HepG2 (cell line): ENCODE measurements around the gene ARHGAP22. TPM values are rescaled to one million over a fixed set of nuclear protein-coding genes. Genes with fewer than 3 reads are reported as not detected.

Source experiments
- ATAC-seq: fragments of 200-7000 bp; cut with Tn5 transposase; 3 replicates; pipeline ENCODE4 v1.9.1; 2020; ENCODE audit warnings: mild to moderate bottlenecking, moderate library complexity
- BruUV-seq: library from RNA; stranded (reverse); fragments of 400-500 nt; replicated peaks from 2 replicates; lab custom pipeline; 2021; lab: Mats Ljungman, UMichigan
- CTCF ChIA-PET: fragments of 300-600 bp; formaldehyde crosslinking; extraction: SDS; loops from one replicate; lab custom pipeline; 2021; ENCODE audit warnings: low total read pairs, inconsistent platforms, low intra/inter-chr PET ratio; lab: Yijun Ruan, JAX
- POLR2A ChIA-PET: fragments of 350-600 bp; sonication (Branson Sonifier 250); formaldehyde crosslinking; loops from one replicate; lab custom pipeline; 2020; ENCODE audit warnings: antibody characterized with exemption, inconsistent platforms; lab: Yijun Ruan, JAX
- DNase-seq: peaks from one replicate; pipeline ENCODE4 v3.0.0-alpha.2; 2015; ENCODE audit warnings: low spot score
- FAIRE-seq: peaks from 3 replicates; lab custom pipeline; 2011; peaks lifted over from hg19 to GRCh38; lab: Jason Lieb, UNC
- H2AFZ ChIP-seq: one replicate; pipeline ENCODE4 v1.6.1; 2011; ENCODE audit warnings: low read length, inconsistent platforms
- H3K27ac ChIP-seq: fragments of 300-600 bp; 3 replicates; pipeline ENCODE4 v1.8.0; 2011; ENCODE audit warnings: mixed run types, mild to moderate bottlenecking, mixed read lengths, low read length, inconsistent platforms; ENCODE audit not compliant: insufficient read depth; ENCODE audit errors: extremely low read length
- H3K27me3 ChIP-seq, 2 experiments: fragments of 200-600 bp in 1 of 2; 2 replicates in 1 of 2; 3 replicates in 1 of 2; pipeline versions ENCODE4 v1.6.0 to v1.8.0; 2011; ENCODE audit warnings: low read length in 2 of 2, mild to moderate bottlenecking in 2 of 2, moderate library complexity in 2 of 2, inconsistent platforms in 1 of 2; ENCODE audit not compliant: insufficient read depth in 2 of 2, control insufficient read depth in 1 of 2
- H3K36me3 ChIP-seq, 2 experiments: fragments of 200-600 bp in 1 of 2; replicated peaks in 1 of 2; 2 replicates in 1 of 2; 3 replicates in 1 of 2; pipeline versions ENCODE4 v1.5.1 to v1.8.0; 2011; ENCODE audit warnings: low read length in 2 of 2, inconsistent platforms in 1 of 2; ENCODE audit not compliant: insufficient read depth in 2 of 2, control insufficient read depth in 1 of 2
- H3K4me1 ChIP-seq: 2 replicates; pipeline ENCODE4 v1.5.1; 2012; ENCODE audit warnings: low read length, inconsistent platforms; ENCODE audit not compliant: insufficient read depth
- H3K4me2 ChIP-seq: 2 replicates; pipeline ENCODE4 v1.6.0; 2011; ENCODE audit warnings: low read depth, low read length, inconsistent platforms
- H3K4me3 ChIP-seq, 3 experiments: fragments of 200-600 bp in 1 of 3; sonication (generic), shearing (Covaris generic) in 1 of 3; replicated peaks in 1 of 3; 2 replicates each; pipeline ENCODE4 v1.5.1; 2011 to 2016; ENCODE audit warnings: low read length in 3 of 3, inconsistent platforms in 2 of 3, low read depth in 2 of 3, mild to moderate bottlenecking in 2 of 3, control low read depth in 1 of 3, mixed read lengths in 1 of 3; ENCODE audit not compliant: insufficient read depth in 1 of 3
- H3K79me2 ChIP-seq: one replicate; pipeline ENCODE4 v1.6.1; 2011; ENCODE audit warnings: low read length, inconsistent platforms; ENCODE audit not compliant: insufficient read depth
- H3K9ac ChIP-seq: 2 replicates; pipeline ENCODE4 v1.6.0; 2011; ENCODE audit warnings: mild to moderate bottlenecking, low read depth, low read length, inconsistent platforms; ENCODE audit not compliant: insufficient read depth
- H3K9me3 ChIP-seq: 2 replicates; pipeline ENCODE4 v1.5.1; 2012; ENCODE audit warnings: mild to moderate bottlenecking, low read length
- H4K20me1 ChIP-seq: 2 replicates; pipeline ENCODE4 v1.6.0; 2011; ENCODE audit warnings: inconsistent platforms, mild to moderate bottlenecking, low read length, moderate library complexity; ENCODE audit not compliant: insufficient read depth
- CCAR2 ChIP-seq: fragments of 200-400 bp; formaldehyde crosslinking; optimal IDR thresholded peaks from 2 replicates; pipeline ENCODE3; 2018; ENCODE audit warnings: low read depth, mild to moderate bottlenecking, low read length, moderate library complexity
- CHD4 ChIP-seq: fragments of 200-600 bp; sonication (generic); IDR thresholded peaks from 2 replicates; pipeline ENCODE4 v1.7.0; 2017; ENCODE audit warnings: mild to moderate bottlenecking, low read length, borderline replicate concordance
- MTA3 ChIP-seq: sonication (generic); formaldehyde crosslinking; IDR thresholded peaks from 2 replicates; pipeline ENCODE4 v1.4.0; 2020; ENCODE audit warnings: missing genetic modification reagents
- PAF1 ChIP-seq: IDR thresholded peaks from 2 replicates; pipeline ENCODE4 v1.6.1; 2016; ENCODE audit warnings: missing genetic modification reagents, missing compliant biosample characterization
- PLRG1 ChIP-seq: fragments of 450-650 bp; conservative IDR thresholded peaks from 2 replicates; pipeline ENCODE4 v1.6.1; 2016
- RXRA ChIP-seq: sonication (generic); formaldehyde crosslinking; IDR thresholded peaks from 2 replicates; pipeline ENCODE4 v1.5.1; 2020; ENCODE audit warnings: missing genetic modification reagents
- ZSCAN30 ChIP-seq: sonication (generic); formaldehyde crosslinking; IDR thresholded peaks from 2 replicates; pipeline ENCODE4 v1.5.0; 2020; ENCODE audit warnings: mild to moderate bottlenecking, missing genetic modification reagents
- WGBS: methylation state at CpG from one replicate; pipeline ENCODE4 v1.1.6; 2017; ENCODE audit warnings: low lambda C conversion rate; 5-methylcytosine and 5-hydroxymethylcytosine counted together
- in situ Hi-C: cut with HindIII; loops from 2 replicates; pipeline ENCODE4 v1.10.0; 2017; ENCODE audit warnings: low pct_unique_long_range_greater_than_20kb; ENCODE audit not compliant: extremely low pct_ligation_motif_present
- intact Hi-C: fragments of 100-400 bp; cut with micrococcal nuclease; formaldehyde crosslinking; loops from one replicate; pipeline ENCODE4 v1.10.0; 2022; ENCODE audit not compliant: unreplicated experiment
- polyA plus RNA-seq, 8 experiments: library from polyadenylated mRNA; depleted of rRNA in 3 of 8; stranded (reverse) in 7 of 8; unstranded in 1 of 8; fragments of >200 nt; fragmentation: Illumina TruSeq in 4 of 8; extraction: Trizol in 4 of 8; gene quantifications; 2 replicates each; pipeline versions ENCODE4 v1.2.1 to v1.2.3, GENCODE V29; 2011 to 2016; ENCODE audit warnings: low read depth in 4 of 8, missing spikeins in 1 of 8, mixed read lengths in 1 of 8; ENCODE audit not compliant: insufficient read depth in 1 of 8
- total RNA-seq, 5 experiments: library from RNA; depleted of rRNA; stranded (reverse); fragments of >200 nt; fragmentation: Illumina TruSeq; extraction: Trizol; gene quantifications; 2 replicates each; pipeline ENCODE4 v1.2.3, GENCODE V29; 2016; ENCODE audit warnings: low read depth in 1 of 5
- TF ChIP-seq, protein P1 (sequence below): sonication (generic); formaldehyde crosslinking; IDR thresholded peaks from 2 replicates; pipeline ENCODE4 v1.4.0; 2020; ENCODE audit warnings: mild to moderate bottlenecking, low read depth, missing genetic modification reagents
- TF ChIP-seq, protein P2 (sequence below): sonication (generic); formaldehyde crosslinking; IDR thresholded peaks from 2 replicates; pipeline ENCODE4 v1.8.1; 2023; ENCODE audit warnings: mild to moderate bottlenecking, missing genetic modification reagents
- TF ChIP-seq, protein P3 (sequence below): sonication (generic); formaldehyde crosslinking; IDR thresholded peaks from 2 replicates; pipeline ENCODE4 v1.4.0; 2020; ENCODE audit warnings: missing genetic modification reagents
- TF ChIP-seq, protein P4 (sequence below): sonication (generic); formaldehyde crosslinking; conservative IDR thresholded peaks from 2 replicates; pipeline ENCODE4 v1.8.0; 2022; ENCODE audit warnings: mild to moderate bottlenecking, moderate library complexity, missing genetic modification reagents
- TF ChIP-seq, protein P5 (sequence below): sonication (generic); formaldehyde crosslinking; IDR thresholded peaks from 2 replicates; pipeline ENCODE4 v1.5.0; 2020; ENCODE audit warnings: mild to moderate bottlenecking, missing genetic modification reagents, moderate library complexity
- TF ChIP-seq, protein P6 (sequence below): sonication (generic); formaldehyde crosslinking; IDR thresholded peaks from 2 replicates; pipeline ENCODE4 v1.8.0; 2022; ENCODE audit warnings: missing genetic modification reagents, mild to moderate bottlenecking, borderline replicate concordance

Gene ARHGAP22
- total and polyA plus RNA-seq, 2 of the 13 experiments (the other 11 are each of a cell fraction or from before 2014, with no cell fraction given) = 0.08 to 0.38 TPM

DNA sequence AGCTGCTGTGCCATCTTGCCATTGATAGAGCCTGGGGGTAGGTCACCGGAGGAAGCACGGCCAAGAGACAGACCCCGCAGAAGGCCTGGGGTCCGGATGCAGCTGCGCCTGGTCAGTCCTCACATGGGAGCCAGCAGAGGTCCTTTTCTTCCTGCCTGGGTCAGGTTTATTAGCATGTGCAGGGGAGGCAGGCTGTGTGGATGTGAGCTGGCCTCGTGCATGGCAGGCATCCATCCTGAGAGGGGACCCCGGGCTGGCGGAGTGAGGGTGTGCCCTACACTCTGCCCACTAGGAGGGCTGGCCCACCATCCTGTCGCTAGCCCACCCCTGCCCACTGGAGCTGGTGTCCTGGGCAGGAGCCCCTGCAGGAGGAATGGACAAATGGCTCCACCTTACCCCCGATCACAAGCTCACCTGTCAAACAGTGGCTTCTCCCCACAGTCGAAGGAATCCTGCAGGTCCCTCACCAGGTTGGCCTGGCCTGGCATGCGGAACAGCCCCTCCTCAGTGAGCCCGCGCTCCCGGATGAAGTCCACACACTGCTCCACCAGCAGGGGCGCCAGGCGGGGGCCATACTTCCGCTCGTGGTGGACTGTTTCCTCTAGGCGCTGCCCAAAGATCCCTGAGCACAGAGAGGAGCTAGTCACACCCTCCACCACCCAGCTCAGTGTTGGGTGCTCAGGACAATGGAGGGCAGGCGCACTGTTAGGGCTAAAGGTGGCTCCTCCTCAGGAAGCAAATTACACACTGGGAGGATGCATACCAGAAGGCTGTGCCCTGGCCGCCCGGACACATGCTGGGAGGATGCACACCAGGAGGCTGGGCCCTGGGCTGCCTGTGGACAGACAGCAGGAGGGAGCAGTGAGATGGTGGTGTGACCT lies 145.4 kb downstream of the ARHGAP22 start:
- 60% methylated on average over 9 of the region's 23 CpGs for WGBS
- CTCF ChIA-PET = no interaction called here
- H3K79me2 ChIP-seq = no peaks in the 10 kb centered on the region
- H3K9ac ChIP-seq = no peak overlapping the region
- ATAC-seq = peak; percentile 77
- FAIRE-seq = no peak
- H3K27me3 ChIP-seq = peaks cover 0 to 15% of the 10 kb centered on the region in 2 experiments; a peak in 1 of 5 replicates
- in situ Hi-C loops (no loop called here), intact Hi-C loops (no loop called here)
- no peak for DNase-seq
- H3K4me2 ChIP-seq = peak overlapping the region; percentile 41
- H3K4me3 ChIP-seq = no peak overlapping the region
- H3K27ac ChIP-seq = no peak overlapping the region
- H4K20me1 ChIP-seq = no peaks in the 10 kb centered on the region
- no TSS peak for BruUV-seq
- no peak overlapping the region for H2AFZ ChIP-seq
- POLR2A ChIA-PET = interaction anchor here (0.8 kb wide), 1 partner anchor 9 kb away, joined by 3 read pairs; no protein-coding TSS in a partner anchor
- peaks cover 9% of the 10 kb centered on the region for H3K4me1 ChIP-seq
- no peaks in the 10 kb centered on the region for H3K36me3 ChIP-seq
- H3K9me3 ChIP-seq = no peaks in the 10 kb centered on the region
- TF ChIP-seq MTA3 (CRISPR knock-in tag) (no peak), PAF1 (CRISPR knock-in tag) (no peak), PLRG1 (no peak), ZSCAN30 (CRISPR knock-in tag) (no peak), CHD4 (no peak), CCAR2 (no peak), RXRA (no peak)
- TF ChIP-seq, protein P1, sequence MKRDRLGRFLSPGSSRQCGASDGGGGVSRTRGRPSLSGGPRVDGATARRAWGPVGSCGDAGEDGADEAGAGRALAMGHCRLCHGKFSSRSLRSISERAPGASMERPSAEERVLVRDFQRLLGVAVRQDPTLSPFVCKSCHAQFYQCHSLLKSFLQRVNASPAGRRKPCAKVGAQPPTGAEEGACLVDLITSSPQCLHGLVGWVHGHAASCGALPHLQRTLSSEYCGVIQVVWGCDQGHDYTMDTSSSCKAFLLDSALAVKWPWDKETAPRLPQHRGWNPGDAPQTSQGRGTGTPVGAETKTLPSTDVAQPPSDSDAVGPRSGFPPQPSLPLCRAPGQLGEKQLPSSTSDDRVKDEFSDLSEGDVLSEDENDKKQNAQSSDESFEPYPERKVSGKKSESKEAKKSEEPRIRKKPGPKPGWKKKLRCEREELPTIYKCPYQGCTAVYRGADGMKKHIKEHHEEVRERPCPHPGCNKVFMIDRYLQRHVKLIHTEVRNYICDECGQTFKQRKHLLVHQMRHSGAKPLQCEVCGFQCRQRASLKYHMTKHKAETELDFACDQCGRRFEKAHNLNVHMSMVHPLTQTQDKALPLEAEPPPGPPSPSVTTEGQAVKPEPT (CRISPR knock-in tag) = no peak
- TF ChIP-seq, protein P2, sequence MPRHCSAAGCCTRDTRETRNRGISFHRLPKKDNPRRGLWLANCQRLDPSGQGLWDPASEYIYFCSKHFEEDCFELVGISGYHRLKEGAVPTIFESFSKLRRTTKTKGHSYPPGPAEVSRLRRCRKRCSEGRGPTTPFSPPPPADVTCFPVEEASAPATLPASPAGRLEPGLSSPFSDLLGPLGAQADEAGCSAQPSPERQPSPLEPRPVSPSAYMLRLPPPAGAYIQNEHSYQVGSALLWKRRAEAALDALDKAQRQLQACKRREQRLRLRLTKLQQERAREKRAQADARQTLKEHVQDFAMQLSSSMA (CRISPR knock-in tag) = no peak
- TF ChIP-seq, protein P3, sequence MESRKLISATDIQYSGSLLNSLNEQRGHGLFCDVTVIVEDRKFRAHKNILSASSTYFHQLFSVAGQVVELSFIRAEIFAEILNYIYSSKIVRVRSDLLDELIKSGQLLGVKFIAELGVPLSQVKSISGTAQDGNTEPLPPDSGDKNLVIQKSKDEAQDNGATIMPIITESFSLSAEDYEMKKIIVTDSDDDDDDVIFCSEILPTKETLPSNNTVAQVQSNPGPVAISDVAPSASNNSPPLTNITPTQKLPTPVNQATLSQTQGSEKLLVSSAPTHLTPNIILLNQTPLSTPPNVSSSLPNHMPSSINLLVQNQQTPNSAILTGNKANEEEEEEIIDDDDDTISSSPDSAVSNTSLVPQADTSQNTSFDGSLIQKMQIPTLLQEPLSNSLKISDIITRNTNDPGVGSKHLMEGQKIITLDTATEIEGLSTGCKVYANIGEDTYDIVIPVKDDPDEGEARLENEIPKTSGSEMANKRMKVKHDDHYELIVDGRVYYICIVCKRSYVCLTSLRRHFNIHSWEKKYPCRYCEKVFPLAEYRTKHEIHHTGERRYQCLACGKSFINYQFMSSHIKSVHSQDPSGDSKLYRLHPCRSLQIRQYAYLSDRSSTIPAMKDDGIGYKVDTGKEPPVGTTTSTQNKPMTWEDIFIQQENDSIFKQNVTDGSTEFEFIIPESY (CRISPR knock-in tag) = 0 out of 2 replicates have a peak, but pooled peaks have one; percentile 50
- TF ChIP-seq, protein P4, sequence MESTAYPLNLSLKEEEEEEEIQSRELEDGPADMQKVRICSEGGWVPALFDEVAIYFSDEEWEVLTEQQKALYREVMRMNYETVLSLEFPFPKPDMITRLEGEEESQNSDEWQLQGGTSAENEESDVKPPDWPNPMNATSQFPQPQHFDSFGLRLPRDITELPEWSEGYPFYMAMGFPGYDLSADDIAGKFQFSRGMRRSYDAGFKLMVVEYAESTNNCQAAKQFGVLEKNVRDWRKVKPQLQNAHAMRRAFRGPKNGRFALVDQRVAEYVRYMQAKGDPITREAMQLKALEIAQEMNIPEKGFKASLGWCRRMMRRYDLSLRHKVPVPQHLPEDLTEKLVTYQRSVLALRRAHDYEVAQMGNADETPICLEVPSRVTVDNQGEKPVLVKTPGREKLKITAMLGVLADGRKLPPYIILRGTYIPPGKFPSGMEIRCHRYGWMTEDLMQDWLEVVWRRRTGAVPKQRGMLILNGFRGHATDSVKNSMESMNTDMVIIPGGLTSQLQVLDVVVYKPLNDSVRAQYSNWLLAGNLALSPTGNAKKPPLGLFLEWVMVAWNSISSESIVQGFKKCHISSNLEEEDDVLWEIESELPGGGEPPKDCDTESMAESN (CRISPR knock-in tag) = no peak
- TF ChIP-seq, protein P5, sequence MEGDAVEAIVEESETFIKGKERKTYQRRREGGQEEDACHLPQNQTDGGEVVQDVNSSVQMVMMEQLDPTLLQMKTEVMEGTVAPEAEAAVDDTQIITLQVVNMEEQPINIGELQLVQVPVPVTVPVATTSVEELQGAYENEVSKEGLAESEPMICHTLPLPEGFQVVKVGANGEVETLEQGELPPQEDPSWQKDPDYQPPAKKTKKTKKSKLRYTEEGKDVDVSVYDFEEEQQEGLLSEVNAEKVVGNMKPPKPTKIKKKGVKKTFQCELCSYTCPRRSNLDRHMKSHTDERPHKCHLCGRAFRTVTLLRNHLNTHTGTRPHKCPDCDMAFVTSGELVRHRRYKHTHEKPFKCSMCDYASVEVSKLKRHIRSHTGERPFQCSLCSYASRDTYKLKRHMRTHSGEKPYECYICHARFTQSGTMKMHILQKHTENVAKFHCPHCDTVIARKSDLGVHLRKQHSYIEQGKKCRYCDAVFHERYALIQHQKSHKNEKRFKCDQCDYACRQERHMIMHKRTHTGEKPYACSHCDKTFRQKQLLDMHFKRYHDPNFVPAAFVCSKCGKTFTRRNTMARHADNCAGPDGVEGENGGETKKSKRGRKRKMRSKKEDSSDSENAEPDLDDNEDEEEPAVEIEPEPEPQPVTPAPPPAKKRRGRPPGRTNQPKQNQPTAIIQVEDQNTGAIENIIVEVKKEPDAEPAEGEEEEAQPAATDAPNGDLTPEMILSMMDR (CRISPR knock-in tag) = peak; percentile 50
- TF ChIP-seq, protein P6, sequence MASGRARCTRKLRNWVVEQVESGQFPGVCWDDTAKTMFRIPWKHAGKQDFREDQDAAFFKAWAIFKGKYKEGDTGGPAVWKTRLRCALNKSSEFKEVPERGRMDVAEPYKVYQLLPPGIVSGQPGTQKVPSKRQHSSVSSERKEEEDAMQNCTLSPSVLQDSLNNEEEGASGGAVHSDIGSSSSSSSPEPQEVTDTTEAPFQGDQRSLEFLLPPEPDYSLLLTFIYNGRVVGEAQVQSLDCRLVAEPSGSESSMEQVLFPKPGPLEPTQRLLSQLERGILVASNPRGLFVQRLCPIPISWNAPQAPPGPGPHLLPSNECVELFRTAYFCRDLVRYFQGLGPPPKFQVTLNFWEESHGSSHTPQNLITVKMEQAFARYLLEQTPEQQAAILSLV (CRISPR knock-in tag) = no peak
